HL-60 (cell line): Measurements from ENCODE around the gene ZNF618.

ENCODE experiments used
- DNase-seq, 2 experiments: peaks; one replicate each; pipeline ENCODE4 v3.0.0-alpha.2; 2010 to 2020; ENCODE audit warnings: low read depth in 1 of 2, low spot score in 1 of 2
- H3K27ac ChIP-seq: fragments of 250-450 bp; sonication (Bioruptor Pico); replicated peaks from 2 replicates; pipeline ENCODE4 v1.5.1; 2020; ENCODE audit warnings: mild to moderate bottlenecking, moderate library complexity
- H3K27me3 ChIP-seq: fragments of 250-450 bp; sonication (Bioruptor Pico); 2 replicates; pipeline ENCODE4 v1.5.1; 2021; ENCODE audit warnings: mild to moderate bottlenecking, moderate library complexity; ENCODE audit not compliant: insufficient read depth, poor library complexity, severe bottlenecking
- H3K4me3 ChIP-seq: replicated peaks from 2 replicates; pipeline ENCODE4 v1.5.1; 2011; ENCODE audit warnings: mild to moderate bottlenecking, control low read depth, low read length; ENCODE audit not compliant: insufficient read depth
- GABPA ChIP-seq: IDR thresholded peaks from 2 replicates; pipeline ENCODE4 v1.6.1; 2012; ENCODE audit warnings: low read depth
- POLR2AphosphoS5 ChIP-seq: IDR thresholded peaks from 2 replicates; pipeline ENCODE4 v1.6.1; 2012; ENCODE audit warnings: low read depth
- SPI1 ChIP-seq: IDR thresholded peaks from 2 replicates; pipeline ENCODE4 v1.6.1; 2012; ENCODE audit warnings: low read depth, mild to moderate bottlenecking, borderline replicate concordance
- TF ChIP-seq, protein P1 (sequence below): IDR thresholded peaks from one replicate; pipeline ENCODE4 v1.5.1; 2011; ENCODE audit warnings: low read length, control low read depth, inconsistent platforms; ENCODE audit not compliant: insufficient read depth
- TF ChIP-seq, protein P2 (sequence below): IDR thresholded peaks from 2 replicates; pipeline ENCODE4 v1.6.1; 2012; ENCODE audit warnings: low read depth; ENCODE audit not compliant: insufficient replicate concordance

ZNF618 gene

DNA sequence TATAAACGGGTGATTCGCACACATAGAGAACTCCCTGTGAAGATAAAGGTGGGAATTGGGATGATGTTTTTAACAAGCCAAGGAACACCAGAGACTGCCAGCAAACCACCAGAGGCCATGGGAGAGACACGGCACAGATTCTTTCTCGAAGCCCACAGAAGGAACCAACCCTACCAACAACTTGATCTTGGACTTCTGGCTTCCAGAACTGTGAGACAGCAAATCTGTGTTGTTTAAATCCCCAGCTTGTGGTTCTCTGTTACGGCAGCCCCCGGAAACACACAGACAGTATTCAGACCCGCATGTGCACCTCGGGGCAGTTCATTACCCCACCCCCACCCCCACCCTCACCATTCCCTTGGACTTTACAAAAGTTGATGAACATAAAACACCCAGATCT, 189.2 kb downstream of the ZNF618 start:
- no peak for DNase-seq
- Histone ChIP-seq H3K4me3 (no peak overlapping the region), H3K27ac (no peak overlapping the region), H3K27me3 (no peaks in the 10 kb centered on the region)
- TF ChIP-seq GABPA: no peak
- TF ChIP-seq, protein P1, sequence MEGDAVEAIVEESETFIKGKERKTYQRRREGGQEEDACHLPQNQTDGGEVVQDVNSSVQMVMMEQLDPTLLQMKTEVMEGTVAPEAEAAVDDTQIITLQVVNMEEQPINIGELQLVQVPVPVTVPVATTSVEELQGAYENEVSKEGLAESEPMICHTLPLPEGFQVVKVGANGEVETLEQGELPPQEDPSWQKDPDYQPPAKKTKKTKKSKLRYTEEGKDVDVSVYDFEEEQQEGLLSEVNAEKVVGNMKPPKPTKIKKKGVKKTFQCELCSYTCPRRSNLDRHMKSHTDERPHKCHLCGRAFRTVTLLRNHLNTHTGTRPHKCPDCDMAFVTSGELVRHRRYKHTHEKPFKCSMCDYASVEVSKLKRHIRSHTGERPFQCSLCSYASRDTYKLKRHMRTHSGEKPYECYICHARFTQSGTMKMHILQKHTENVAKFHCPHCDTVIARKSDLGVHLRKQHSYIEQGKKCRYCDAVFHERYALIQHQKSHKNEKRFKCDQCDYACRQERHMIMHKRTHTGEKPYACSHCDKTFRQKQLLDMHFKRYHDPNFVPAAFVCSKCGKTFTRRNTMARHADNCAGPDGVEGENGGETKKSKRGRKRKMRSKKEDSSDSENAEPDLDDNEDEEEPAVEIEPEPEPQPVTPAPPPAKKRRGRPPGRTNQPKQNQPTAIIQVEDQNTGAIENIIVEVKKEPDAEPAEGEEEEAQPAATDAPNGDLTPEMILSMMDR: no peak
- TF ChIP-seq POLR2AphosphoS5: no peak
- no peak for TF ChIP-seq SPI1
- TF ChIP-seq, protein P2, sequence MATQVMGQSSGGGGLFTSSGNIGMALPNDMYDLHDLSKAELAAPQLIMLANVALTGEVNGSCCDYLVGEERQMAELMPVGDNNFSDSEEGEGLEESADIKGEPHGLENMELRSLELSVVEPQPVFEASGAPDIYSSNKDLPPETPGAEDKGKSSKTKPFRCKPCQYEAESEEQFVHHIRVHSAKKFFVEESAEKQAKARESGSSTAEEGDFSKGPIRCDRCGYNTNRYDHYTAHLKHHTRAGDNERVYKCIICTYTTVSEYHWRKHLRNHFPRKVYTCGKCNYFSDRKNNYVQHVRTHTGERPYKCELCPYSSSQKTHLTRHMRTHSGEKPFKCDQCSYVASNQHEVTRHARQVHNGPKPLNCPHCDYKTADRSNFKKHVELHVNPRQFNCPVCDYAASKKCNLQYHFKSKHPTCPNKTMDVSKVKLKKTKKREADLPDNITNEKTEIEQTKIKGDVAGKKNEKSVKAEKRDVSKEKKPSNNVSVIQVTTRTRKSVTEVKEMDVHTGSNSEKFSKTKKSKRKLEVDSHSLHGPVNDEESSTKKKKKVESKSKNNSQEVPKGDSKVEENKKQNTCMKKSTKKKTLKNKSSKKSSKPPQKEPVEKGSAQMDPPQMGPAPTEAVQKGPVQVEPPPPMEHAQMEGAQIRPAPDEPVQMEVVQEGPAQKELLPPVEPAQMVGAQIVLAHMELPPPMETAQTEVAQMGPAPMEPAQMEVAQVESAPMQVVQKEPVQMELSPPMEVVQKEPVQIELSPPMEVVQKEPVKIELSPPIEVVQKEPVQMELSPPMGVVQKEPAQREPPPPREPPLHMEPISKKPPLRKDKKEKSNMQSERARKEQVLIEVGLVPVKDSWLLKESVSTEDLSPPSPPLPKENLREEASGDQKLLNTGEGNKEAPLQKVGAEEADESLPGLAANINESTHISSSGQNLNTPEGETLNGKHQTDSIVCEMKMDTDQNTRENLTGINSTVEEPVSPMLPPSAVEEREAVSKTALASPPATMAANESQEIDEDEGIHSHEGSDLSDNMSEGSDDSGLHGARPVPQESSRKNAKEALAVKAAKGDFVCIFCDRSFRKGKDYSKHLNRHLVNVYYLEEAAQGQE: no peak

DNA sequence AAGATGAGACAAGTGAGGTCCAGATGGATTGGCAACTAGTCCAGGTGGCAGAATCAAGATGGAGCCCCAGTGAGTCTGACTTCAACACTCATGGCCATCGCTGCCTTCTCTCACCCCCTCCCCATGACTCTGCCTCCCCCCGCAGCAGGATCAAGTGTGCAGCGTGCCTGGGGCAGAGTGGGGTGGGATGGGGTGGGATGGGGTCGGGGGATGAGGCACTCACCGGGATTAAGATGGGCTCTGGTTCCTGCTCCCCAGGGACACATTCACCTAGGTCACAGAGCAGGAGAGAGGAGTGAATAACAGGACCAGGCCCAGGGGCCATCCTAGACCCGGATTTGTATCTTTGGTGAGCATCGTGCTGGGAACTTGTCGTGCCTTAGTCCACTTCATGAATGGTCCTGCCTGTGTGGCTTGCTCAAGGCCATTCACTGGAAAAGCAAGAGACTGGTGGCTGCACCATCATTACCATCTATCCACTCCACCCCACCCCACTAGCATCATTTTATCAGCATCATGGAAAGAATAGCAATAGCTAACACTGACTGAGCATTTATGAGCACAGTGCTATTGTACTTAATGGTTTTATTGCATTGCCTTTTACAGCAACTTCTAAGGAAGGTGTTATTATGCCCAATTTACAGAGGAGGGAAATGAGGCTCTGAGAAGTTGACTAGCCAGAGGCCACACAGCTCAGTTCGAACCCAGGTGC, 193.5 kb downstream of the ZNF618 start:
- TF ChIP-seq POLR2AphosphoS5 (no peak), SPI1 (no peak), GABPA (no peak)
- TF ChIP-seq, protein P2: no peak
- TF ChIP-seq, protein P1: no peak
- no peak for DNase-seq
- H3K27ac ChIP-seq: no peak overlapping the region

DNA sequence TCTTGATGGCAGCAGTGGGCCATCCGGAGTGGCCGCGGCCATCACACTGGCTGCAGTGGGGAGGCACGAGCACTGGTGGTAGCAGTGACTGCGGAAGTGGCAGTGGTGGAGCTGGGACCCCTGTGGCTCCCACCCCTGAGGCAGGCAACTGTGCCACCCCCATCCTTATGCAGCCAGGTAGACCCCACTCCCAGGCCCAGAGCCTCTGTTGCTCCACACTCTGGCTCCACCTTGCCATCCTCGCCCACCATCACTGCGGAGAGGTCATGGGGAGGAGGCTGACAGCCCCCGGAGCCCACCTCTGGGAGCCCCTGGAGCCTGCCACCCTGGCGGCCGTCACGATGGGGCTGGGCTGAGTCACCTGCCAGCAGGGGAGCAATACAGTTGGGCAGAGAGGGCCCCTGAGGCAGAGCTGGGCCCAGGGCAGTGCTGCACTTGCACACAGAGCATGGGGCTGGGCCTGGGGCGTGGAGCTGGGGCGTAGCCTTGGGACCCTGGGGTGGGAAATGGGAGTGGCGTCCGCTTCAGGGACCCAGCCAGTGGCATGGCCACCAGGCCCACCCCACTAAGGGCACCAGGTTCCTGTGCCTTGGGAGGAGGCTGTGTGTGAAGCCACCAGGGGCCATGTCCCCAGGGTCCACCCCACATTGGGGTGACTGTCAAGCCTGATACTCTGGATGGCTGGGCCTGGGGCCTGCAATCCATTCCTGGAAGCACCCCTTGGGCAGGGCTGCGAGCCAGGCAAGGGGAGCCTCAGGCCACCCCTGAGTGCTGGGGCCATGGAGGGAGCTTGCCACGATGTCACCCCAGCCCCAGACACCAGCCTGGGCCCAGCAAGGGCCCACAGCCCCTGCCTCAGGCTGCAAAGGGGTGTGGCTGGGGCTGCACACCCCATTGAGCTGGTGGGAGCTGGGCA, 194.3 kb downstream of the ZNF618 start:
- Histone ChIP-seq H3K4me3 (no peak overlapping the region), H3K27ac (no peak overlapping the region), H3K27me3 (no peaks in the 10 kb centered on the region)
- DNase-seq: no peak
- TF ChIP-seq, protein P2: no peak
- TF ChIP-seq POLR2AphosphoS5 (no peak), SPI1 (no peak), GABPA (no peak)
- TF ChIP-seq, protein P1: no peak

More for the DNA sequence above, 193.5 kb downstream of the ZNF618 start:
- Histone ChIP-seq H3K27me3 (no peaks in the 10 kb centered on the region), H3K4me3 (no peak overlapping the region)
